GM18873 (cell line): ENCODE results near the gene EHBP1L1.

Experiments
- ATAC-seq: cut with Tn5 transposase; IDR thresholded peaks from one replicate; pipeline ENCODE4 v1.9.1; 2021; ENCODE audit warnings: mild to moderate bottlenecking, moderate library complexity, moderate number of reproducible peaks; ENCODE audit not compliant: unreplicated experiment, low FRiP score

Gene EHBP1L1

GRCh38 chr11:65613091-65613928, 37.5 kb downstream of the EHBP1L1 start:
- no peak for ATAC-seq

- peak; percentile 76 for ATAC-seq
These were observed 39.5 kb downstream of the EHBP1L1 start, which contains the start of gene PCNX3 for GRCh38 chr11:65615229-65615949. Gene PCNX3 (plus strand): TSS chr11:65615776. CDS start chr11:65616312, 536 bp downstream.

- ATAC-seq, result no peak
These were observed 40.2 kb downstream of the EHBP1L1 start for GRCh38 chr11:65615950-65616574.

- ATAC-seq, result no peak
These were observed 40.7 kb downstream of the EHBP1L1 start for GRCh38 chr11:65616575-65617001.

GRCh38 chr11:65617136-65617850, 41.4 kb downstream of the EHBP1L1 start:
- ATAC-seq, result no peak

GRCh38 chr11:65617990-65618751, 42.3 kb downstream of the EHBP1L1 start:
- ATAC-seq, result no peak

- no peak for ATAC-seq
These were observed 42.9 kb downstream of the EHBP1L1 start for GRCh38 chr11:65618763-65619162.

- no peak for ATAC-seq
These were observed 43.6 kb downstream of the EHBP1L1 start for GRCh38 chr11:65619281-65619928.

- no peak for ATAC-seq
These were observed 44.8 kb downstream of the EHBP1L1 start for GRCh38 chr11:65620666-65621065.

- no peak for ATAC-seq
These were observed 45.6 kb downstream of the EHBP1L1 start for GRCh38 chr11:65621460-65621859.

- ATAC-seq, result no peak
These were observed 46.2 kb downstream of the EHBP1L1 start for GRCh38 chr11:65622011-65622410.

GRCh38 chr11:65623177-65623576, 47.3 kb downstream of the EHBP1L1 start:
- ATAC-seq, result no peak

GRCh38 chr11:65623852-65624616, 48.2 kb downstream of the EHBP1L1 start:
- no peak for ATAC-seq

GRCh38 chr11:65624931-65625627, 49.2 kb downstream of the EHBP1L1 start:
- no peak for ATAC-seq

- ATAC-seq, result no peak
These were observed 49.9 kb downstream of the EHBP1L1 start for GRCh38 chr11:65625628-65626342.

GRCh38 chr11:65627202-65627601, 51.3 kb downstream of the EHBP1L1 start:
- no peak for ATAC-seq

- no peak for ATAC-seq
These were observed 53.7 kb downstream of the EHBP1L1 start for GRCh38 chr11:65629579-65629978.
